Prostate gland (tissue), 2 donors: ENCODE measurements around the gene XKR8.

Experiments
- POLR2A ChIP-seq: fragments of 450-650 bp; IDR thresholded peaks from one replicate; pipeline ENCODE4 v1.6.1; 2016; ENCODE audit warnings: antibody characterized with exemption, mild to moderate bottlenecking
- TF ChIP-seq, protein P1 (sequence below), 4 experiments: fragments of 200-600 bp in 2 of 4; fragments of 450-650 bp in 2 of 4; sonication (generic) in 2 of 4; IDR thresholded peaks; 1 replicate in 3 of 4; 2 replicates in 1 of 4; pipeline ENCODE4 v1.5.1; 2016 to 2019; ENCODE audit warnings: antibody characterized with exemption in 4 of 4, mild to moderate bottlenecking in 2 of 4, moderate library complexity in 2 of 4

DNA sequence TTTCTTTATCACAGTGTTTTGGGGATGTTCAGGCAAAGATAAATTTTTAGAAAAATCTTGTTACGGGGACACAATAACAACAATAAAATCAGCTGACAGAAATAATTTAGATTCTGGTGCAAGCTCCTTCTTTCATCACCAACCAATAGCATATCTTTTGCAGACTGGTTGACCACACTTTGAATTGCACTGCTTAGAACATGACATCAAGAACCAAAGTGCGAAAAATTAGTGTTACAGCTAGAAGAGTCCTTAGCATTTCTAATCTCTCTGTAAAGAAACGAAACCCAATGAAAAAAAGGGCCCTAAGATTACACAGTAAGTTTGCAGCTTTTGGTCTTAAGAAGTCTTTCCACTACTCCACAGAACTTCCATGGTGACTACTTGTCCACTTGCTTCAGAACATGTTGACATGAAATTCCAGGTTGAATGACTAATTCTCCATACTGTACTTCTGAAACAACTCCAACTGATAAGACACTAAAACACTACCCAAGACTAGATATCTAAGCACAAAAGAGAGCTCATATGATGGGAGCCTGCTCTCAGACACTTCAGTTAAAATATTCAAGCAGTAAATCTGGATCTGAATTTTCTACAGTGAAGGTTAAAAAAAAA, 31.3 kb downstream of the XKR8 start:
- TF ChIP-seq, protein P1, sequence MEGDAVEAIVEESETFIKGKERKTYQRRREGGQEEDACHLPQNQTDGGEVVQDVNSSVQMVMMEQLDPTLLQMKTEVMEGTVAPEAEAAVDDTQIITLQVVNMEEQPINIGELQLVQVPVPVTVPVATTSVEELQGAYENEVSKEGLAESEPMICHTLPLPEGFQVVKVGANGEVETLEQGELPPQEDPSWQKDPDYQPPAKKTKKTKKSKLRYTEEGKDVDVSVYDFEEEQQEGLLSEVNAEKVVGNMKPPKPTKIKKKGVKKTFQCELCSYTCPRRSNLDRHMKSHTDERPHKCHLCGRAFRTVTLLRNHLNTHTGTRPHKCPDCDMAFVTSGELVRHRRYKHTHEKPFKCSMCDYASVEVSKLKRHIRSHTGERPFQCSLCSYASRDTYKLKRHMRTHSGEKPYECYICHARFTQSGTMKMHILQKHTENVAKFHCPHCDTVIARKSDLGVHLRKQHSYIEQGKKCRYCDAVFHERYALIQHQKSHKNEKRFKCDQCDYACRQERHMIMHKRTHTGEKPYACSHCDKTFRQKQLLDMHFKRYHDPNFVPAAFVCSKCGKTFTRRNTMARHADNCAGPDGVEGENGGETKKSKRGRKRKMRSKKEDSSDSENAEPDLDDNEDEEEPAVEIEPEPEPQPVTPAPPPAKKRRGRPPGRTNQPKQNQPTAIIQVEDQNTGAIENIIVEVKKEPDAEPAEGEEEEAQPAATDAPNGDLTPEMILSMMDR (IDR thresholded peaks at IDR 0.05) = no peak
- TF ChIP-seq POLR2A = no peak
